HG03025 (cell line): ENCODE data around the gene GLUD1.
"Not testable (repeated sequence)": the region's sequence is repeated elsewhere in the genome, so short reads cannot be mapped to it uniquely, and the experiment has no call there.

Experiments
- ATAC-seq: cut with Tn5 transposase; IDR thresholded peaks from one replicate; pipeline ENCODE4 v1.9.1; 2021; ENCODE audit warnings: mild to moderate bottlenecking, moderate library complexity; ENCODE audit not compliant: unreplicated experiment, low FRiP score

GLUD1 gene

GRCh38 chr10:87092376-87092860 is 2.2 kb downstream of the GLUD1 start:
- ATAC-seq = no peak

- ATAC-seq = no peak
Observed at GRCh38 chr10:87090779-87091178, 3.9 kb downstream of the GLUD1 start.

DNA sequence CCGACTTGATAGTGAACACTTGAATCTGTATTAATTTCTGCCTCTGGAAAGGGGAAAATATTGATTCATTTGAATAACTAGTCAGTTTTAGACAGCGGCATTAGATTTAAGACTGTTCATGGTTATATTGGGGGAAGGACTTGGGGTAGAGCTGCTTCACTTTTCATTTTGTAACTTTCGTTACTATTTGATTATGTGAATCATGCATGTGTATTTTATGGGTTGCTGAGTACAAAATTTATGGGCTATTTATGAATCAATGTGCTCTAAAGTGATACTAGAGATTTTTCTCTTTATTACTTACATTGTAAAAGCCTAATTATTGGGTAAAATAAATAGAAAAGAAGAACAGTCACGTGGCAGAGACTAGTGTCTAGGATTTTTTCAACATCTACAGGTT is 4.9 kb downstream of the GLUD1 start:
- ATAC-seq = no peak

DNA sequence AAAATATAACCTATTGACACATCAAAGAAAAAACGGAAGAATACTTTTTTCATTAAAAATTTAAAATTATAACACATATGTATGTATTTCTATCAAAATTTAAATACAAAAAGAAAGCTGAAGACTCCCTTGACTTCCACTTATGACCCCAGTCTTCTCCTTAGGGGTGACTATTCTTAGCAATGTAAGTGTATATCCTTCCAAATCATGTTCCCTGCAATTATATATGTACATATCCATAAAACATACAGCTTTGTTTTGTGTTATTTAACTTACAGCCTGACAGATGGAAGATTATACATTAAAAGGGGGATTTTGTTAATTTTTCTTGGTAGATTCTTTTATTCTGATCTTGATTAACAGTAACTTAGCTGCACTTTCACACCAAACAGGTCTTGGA is 9.1 kb downstream of the GLUD1 start:
- ATAC-seq = no peak

GRCh38 chr10:87084291-87084782 is 10.3 kb downstream of the GLUD1 start:
- not testable (repeated sequence) for ATAC-seq

DNA sequence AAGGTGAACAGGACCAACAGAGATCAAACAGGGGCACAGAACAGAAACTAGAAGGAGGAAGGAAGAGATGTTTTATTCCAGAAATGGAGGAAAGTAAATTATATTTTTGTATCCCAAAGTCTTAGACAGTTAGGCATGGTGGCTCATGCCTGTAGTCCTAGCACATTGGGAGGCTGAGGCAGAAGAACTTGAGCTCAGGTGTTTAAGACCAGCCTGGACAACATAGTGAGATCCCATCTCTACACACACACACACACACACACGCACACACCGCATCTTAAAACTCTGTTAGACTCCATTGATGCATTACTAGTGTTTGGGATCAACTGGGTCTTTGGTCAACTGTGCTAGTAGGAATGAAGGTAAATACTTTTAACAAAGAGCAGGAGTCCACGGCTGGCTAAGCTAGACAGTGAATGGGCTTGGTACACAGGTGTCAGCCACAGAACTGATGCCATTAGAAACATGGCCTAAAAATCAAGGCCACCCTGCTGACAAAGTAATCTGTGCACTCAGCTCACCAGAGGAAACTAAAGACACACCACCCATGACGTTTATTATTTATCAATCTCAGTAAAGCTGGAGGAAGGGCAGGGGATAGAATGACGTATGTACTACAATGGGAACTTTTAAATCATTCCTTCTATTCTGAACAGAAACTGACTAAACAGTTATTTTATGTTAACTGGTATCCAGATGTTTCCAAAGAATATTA is 10.9 kb downstream of the GLUD1 start:
- ATAC-seq = not testable (repeated sequence)

GRCh38 chr10:87082219-87082618 is 12.4 kb downstream of the GLUD1 start:
- ATAC-seq = not testable (repeated sequence)

DNA sequence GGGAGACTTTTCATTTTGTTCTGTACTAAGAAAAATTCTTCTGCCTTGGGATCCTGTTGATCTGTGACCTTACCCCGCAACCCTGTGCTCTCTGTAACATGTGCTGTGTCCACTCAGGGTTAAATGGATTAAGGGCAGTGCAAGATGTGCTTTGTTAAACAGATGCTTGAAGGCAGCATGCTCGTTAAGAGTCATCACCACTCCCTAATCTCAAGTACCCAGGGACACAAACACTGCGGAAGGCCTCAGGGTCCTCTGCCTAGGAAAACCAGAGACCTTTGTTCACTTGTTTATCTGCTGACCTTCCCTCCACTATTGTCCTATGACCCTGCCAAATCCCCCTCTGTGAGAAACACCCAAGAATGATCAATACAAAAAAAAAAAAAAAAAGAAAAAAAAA is 13.1 kb downstream of the GLUD1 start:
- not testable (repeated sequence) for ATAC-seq

DNA sequence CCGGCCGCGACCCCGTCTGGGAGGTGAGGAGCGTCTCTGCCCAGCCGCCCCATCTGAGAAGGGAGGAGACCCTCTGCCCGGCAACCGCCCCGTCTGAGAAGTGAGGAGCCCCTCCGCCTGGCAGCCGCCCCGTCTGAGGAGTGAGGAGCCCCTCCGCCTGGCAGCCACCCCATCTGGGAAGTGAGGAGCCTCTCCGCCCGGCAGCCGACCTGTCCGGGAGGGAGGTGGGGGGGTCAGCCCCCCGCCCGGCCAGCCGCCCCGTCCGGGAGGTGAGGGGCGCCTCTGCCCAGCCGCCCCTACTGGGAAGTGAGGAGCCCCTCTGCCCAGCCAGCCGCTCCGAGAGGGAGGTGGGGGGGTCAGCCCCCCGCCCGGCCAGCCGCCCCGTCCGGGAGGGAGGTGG is 14.0 kb downstream of the GLUD1 start:
- ATAC-seq = not testable (repeated sequence)

- ATAC-seq = no peak
Observed at GRCh38 chr10:87079106-87079836, 15.4 kb downstream of the GLUD1 start.

DNA sequence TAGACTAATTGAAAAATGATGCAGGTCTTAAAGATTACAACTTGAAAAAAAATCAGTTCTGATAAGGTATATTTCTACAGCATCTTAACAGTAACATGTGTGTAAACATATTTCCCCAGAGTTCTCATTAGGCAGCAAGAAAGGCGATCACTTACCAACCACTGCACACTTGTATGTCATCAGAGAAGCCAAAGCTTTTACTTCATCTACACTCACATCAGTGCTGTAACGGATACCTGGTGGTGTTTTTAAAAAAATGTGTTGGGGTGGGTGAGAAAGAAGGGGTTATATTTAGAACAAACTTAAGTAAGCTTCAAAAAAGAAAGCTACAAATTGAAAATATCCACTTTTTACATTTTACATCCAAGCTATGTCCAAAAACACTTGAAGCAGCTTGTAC is 18.2 kb downstream of the GLUD1 start:
- ATAC-seq = not testable (repeated sequence)

GRCh38 chr10:87072449-87072848 is 22.2 kb downstream of the GLUD1 start:
- no peak for ATAC-seq

DNA sequence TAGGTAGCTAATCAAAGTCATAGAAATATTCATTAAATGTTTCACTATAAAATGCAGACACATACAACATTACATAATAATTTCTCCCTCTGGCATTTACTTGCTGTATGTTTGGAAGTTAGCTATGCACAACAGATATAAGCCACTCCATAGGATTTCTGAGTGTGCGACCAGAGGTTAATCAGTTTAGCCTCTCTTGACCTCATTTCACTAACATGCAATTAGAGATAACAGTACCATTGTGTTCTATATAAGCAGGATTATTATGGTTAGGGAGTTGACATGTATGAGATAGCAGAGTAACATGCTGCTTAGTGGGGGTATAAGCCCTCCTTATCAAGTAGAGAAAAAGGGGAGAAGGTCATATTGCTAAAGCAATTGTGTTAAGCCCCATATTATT is 26.4 kb downstream of the GLUD1 start:
- no peak for ATAC-seq

GRCh38 chr10:87066865-87067264 is 27.8 kb downstream of the GLUD1 start:
- no peak for ATAC-seq

DNA sequence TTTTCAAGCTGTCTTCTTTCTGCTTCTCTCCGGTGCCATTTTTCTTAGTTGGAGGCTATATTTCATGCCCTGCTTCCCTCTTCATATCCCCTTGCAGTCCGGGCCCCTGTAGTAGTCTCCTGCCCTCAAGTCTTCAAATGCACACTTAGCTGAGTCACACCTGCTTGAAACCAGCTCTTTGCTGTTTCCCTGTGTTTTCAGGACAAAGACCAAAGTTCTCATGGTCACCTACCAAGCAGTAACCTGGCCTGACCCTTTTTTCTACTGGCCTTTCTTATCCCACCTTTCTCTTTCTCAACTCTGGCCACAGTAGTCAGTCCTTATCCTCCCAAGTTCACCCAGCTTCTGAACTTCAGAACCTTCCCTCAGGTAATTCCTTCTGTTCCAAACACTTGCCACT is 28.5 kb downstream of the GLUD1 start:
- no peak for ATAC-seq

- ATAC-seq = no peak
Observed at GRCh38 chr10:87064651-87065050, 30.0 kb downstream of the GLUD1 start.

- ATAC-seq = no peak
Observed at GRCh38 chr10:87060280-87060928, 34.2 kb downstream of the GLUD1 start.

- ATAC-seq = no peak
Observed at GRCh38 chr10:87059401-87059800, 35.2 kb downstream of the GLUD1 start.

DNA sequence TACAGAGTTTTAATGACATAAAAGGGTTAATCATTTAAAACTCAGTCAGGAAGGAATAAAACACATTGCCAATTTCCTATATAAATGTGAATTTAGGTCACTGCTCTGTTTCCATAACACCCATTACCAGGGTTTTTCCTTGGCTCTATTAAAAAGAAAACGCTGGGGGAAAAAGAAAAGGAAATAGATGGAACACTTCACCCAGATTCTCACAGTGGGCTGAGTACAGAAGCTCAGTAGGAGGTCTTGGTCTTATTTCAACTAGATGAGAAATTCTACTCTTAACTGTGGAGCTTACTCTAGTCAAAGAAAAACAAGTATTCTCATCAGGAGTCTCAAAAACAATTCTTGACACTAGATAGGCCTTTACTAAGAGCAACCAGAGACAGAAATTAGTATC is 36.5 kb downstream of the GLUD1 start:
- no peak for ATAC-seq

GRCh38 chr10:87054373-87055295 is 40.0 kb downstream of the GLUD1 start:
- no peak for ATAC-seq
